ENCODE measurements around the gene CKLF. TPM values are rescaled to one million over a fixed set of nuclear protein-coding genes. Genes with fewer than 3 reads are reported as not detected.

The CKLF gene
- polyA plus RNA-seq, 3 donors = 285 to 430 (median 374) TPM

DNA sequence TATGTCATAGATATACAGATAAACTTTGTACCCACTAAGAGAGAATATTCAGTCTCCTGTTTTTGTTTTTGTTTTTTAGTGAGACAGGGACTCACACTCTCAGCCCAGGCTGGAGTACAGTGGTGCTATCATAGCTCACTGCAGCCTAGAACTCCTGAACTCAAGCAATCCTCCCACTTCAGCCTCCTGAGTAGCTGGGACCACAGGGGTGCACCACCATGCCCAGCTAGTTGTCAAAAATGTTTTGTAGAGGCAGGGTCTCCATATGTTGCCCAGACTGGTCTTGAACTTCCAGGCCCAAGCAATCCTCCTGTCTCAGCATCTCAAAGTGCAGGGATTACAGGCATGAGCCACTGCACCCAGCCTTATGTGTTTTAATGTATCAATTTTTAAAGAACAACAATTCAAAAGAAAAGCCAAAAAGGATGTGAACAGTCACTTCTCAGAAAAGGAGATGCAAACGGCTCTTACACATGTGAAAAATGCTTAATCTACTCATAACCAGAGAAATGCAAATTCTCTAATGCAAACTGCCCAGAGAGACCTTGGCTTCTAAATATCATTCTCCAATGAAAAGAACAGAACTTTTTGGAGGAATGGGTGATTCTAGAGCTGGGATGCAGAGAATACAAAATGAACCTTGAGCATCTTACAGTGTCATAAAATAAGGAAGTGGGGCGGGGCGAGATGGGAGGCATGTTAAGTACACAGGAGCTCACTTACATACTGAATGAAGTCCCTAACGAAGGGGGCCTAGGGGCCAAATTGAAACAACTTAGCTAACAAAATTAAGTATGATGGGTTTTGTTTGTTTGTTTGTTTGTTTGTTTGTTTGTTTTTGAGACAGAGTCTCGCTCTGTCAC lies 44.8 kb downstream of the CKLF start:
- Histone ChIP-seq H3K4me3 (replicated peaks in 1 of 3; ENCODE audit: low read depth in 2 of 3, low read length in 3 of 3) (no peak overlapping the region), H3K27ac (ENCODE audit: low read depth in 1 of 2, low read length in 2 of 2) (no peak overlapping the region), H2AFZ (ENCODE audit: insufficient read depth, low read depth, low read length, poor library complexity, severe bottlenecking) (no peak overlapping the region), H3K4me1 (ENCODE audit: control insufficient read depth in 1 of 2, insufficient read depth in 2 of 2, low read length in 2 of 2) (peaks cover 10 to 11% of the 10 kb centered on the region in 2 donors), H3K4me2 (replicated peaks; ENCODE audit: extremely low read depth, low read length, poor library complexity, severe bottlenecking) (no peak overlapping the region), H3K79me2 (ENCODE audit: insufficient read depth, low read length) (no peaks in the 10 kb centered on the region), H3K9me3 (replicated peaks in 1 of 2; ENCODE audit: control insufficient read depth in 1 of 2, insufficient read depth in 1 of 2, low read length in 2 of 2) (peaks cover 0 to 10% of the 10 kb centered on the region in 2 donors), H4K20me1 (ENCODE audit: insufficient read depth, low read length) (no peaks in the 10 kb centered on the region), H3K36me3 (replicated peaks in 1 of 2; ENCODE audit: control insufficient read depth in 1 of 2, insufficient read depth in 2 of 2, low read length in 2 of 2) (no peaks in the 10 kb centered on the region), H3K27me3 (ENCODE audit: control insufficient read depth in 2 of 2, insufficient read depth in 2 of 2, low read length in 2 of 2) (no peaks in the 10 kb centered on the region), H3K9ac (ENCODE audit: insufficient read depth, low read length, poor library complexity, severe bottlenecking) (no peak overlapping the region)
- intact Hi-C loops (cut with micrococcal nuclease) = no loop called here
- Mint-ChIP-seq H3K4me3 (no peak overlapping the region), H3K9me3 (peaks cover 4 to 15% (median 10%) of the 10 kb centered on the region in 7 donors), H3K27ac (peak overlapping the region in 1 of 7 donors; percentile 71), H3K4me1 (peaks cover 21% of the 10 kb centered on the region), H3K27me3 (ENCODE audit: low read depth in 3 of 3) (peaks cover 3 to 8% (median 6%) of the 10 kb centered on the region in 3 donors), H3K36me3 (peaks cover 0 to 9% of the 10 kb centered on the region in 2 donors)
- DNase-seq = peak in 1 of 3 donors; percentile 23
- WGBS (ENCODE audit: insufficient coverage) = 53% methylated on average over 3 of the region's 5 CpGs
- TF ChIP-seq, protein P1, sequence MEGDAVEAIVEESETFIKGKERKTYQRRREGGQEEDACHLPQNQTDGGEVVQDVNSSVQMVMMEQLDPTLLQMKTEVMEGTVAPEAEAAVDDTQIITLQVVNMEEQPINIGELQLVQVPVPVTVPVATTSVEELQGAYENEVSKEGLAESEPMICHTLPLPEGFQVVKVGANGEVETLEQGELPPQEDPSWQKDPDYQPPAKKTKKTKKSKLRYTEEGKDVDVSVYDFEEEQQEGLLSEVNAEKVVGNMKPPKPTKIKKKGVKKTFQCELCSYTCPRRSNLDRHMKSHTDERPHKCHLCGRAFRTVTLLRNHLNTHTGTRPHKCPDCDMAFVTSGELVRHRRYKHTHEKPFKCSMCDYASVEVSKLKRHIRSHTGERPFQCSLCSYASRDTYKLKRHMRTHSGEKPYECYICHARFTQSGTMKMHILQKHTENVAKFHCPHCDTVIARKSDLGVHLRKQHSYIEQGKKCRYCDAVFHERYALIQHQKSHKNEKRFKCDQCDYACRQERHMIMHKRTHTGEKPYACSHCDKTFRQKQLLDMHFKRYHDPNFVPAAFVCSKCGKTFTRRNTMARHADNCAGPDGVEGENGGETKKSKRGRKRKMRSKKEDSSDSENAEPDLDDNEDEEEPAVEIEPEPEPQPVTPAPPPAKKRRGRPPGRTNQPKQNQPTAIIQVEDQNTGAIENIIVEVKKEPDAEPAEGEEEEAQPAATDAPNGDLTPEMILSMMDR (IDR thresholded peaks at IDR 0.05) = no peak

DNA sequence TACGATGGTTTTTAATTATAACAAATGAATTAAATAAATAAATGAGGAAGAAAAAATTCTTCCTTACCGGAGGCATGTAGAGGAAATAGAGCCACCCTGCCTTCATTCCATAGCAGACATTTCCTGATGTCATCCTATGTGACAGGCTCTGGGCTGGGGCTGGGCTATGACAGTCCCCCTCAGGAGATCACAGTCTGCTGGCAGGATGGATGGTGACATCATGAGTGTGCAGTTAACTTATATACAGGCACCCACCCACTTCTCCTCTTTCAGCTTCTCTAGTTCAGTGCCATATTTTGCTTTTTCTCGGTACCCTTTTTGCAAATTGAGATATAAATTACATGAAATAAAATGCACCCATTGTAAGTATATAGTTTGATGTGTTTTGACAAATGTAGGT lies 45.7 kb downstream of the CKLF start:
- Mint-ChIP-seq H3K27ac (no peak overlapping the region), H3K4me3 (no peak overlapping the region), H3K9me3 (peaks cover 4 to 15% (median 10%) of the 10 kb centered on the region in 7 donors), H3K4me1 (peaks cover 23% of the 10 kb centered on the region), H3K36me3 (peaks cover 0 to 9% of the 10 kb centered on the region in 2 donors), H3K27me3 (ENCODE audit: low read depth in 3 of 3) (peaks cover 6 to 10% (median 9%) of the 10 kb centered on the region in 3 donors)
- peaks cover 0 to 10% of the 10 kb centered on the region in 2 donors for H3K9me3 ChIP-seq (replicated peaks in 1 of 2; ENCODE audit: control insufficient read depth in 1 of 2, insufficient read depth in 1 of 2, low read length in 2 of 2)
- H3K4me3 ChIP-seq (replicated peaks in 1 of 3; ENCODE audit: low read depth in 2 of 3, low read length in 3 of 3) = no peak overlapping the region
- H3K4me2 ChIP-seq (replicated peaks; ENCODE audit: extremely low read depth, low read length, poor library complexity, severe bottlenecking) = no peak overlapping the region
- no peaks in the 10 kb centered on the region for H3K27me3 ChIP-seq (ENCODE audit: control insufficient read depth in 2 of 2, insufficient read depth in 2 of 2, low read length in 2 of 2)
- no peak overlapping the region for H3K27ac ChIP-seq (ENCODE audit: low read depth in 1 of 2, low read length in 2 of 2)
- H4K20me1 ChIP-seq (ENCODE audit: insufficient read depth, low read length) = no peaks in the 10 kb centered on the region
- intact Hi-C loops (cut with micrococcal nuclease) = no loop called here
- WGBS (ENCODE audit: insufficient coverage) = no CpG with 5 or more reads among the region's 3 CpGs
- DNase-seq = peak in 1 of 3 donors; percentile 46
- H3K9ac ChIP-seq (ENCODE audit: insufficient read depth, low read length, poor library complexity, severe bottlenecking) = no peak overlapping the region
- H3K79me2 ChIP-seq (ENCODE audit: insufficient read depth, low read length) = no peaks in the 10 kb centered on the region
- H3K4me1 ChIP-seq (ENCODE audit: control insufficient read depth in 1 of 2, insufficient read depth in 2 of 2, low read length in 2 of 2) = peaks cover 10 to 11% of the 10 kb centered on the region in 2 donors
- H2AFZ ChIP-seq (ENCODE audit: insufficient read depth, low read depth, low read length, poor library complexity, severe bottlenecking) = no peak overlapping the region
- no peaks in the 10 kb centered on the region for H3K36me3 ChIP-seq (replicated peaks in 1 of 2; ENCODE audit: control insufficient read depth in 1 of 2, insufficient read depth in 2 of 2, low read length in 2 of 2)
- TF ChIP-seq, protein P1 (IDR thresholded peaks at IDR 0.05) = no peak

Data from CD14-positive monocyte (primary cell).